Measurements from ENCODE around the gene SPRING1. TPM values are rescaled to one million over a fixed set of nuclear protein-coding genes. Genes with fewer than 3 reads are reported as not detected.

Gene SPRING1
- total and polyA plus RNA-seq, 4 donors: 6.0 to 11.7 (median 8.4) TPM

DNA sequence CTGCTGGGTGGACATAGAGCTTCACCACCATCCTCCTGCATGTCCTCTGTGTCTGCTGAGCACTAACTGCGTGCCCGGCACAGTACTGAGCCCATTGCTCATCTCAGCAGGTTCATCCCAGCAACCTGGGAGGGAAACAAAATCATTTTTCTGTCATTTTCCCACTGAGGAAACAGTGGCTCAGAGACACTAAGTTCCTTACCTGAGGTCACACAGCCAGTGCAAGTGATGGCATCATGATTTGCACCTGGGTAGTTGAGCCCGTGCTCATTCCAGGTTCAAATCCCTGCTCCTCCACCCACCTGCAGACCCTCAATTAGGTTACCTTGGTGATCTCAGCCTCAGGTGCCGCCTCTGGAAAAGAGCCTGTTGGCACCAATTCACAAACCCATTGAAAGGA is 23.6 kb upstream of the SPRING1 start:
- TF ChIP-seq, protein P1, sequence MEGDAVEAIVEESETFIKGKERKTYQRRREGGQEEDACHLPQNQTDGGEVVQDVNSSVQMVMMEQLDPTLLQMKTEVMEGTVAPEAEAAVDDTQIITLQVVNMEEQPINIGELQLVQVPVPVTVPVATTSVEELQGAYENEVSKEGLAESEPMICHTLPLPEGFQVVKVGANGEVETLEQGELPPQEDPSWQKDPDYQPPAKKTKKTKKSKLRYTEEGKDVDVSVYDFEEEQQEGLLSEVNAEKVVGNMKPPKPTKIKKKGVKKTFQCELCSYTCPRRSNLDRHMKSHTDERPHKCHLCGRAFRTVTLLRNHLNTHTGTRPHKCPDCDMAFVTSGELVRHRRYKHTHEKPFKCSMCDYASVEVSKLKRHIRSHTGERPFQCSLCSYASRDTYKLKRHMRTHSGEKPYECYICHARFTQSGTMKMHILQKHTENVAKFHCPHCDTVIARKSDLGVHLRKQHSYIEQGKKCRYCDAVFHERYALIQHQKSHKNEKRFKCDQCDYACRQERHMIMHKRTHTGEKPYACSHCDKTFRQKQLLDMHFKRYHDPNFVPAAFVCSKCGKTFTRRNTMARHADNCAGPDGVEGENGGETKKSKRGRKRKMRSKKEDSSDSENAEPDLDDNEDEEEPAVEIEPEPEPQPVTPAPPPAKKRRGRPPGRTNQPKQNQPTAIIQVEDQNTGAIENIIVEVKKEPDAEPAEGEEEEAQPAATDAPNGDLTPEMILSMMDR (IDR thresholded peaks at IDR 0.05; ENCODE audit: low read depth, low read length, missing input control): no peak
- TF ChIP-seq GABPA (IDR thresholded peaks at IDR 0.05 in 1 of 2, conservative IDR thresholded peaks at IDR 0.05 in 1 of 2) (no peak), RXRA (IDR thresholded peaks at IDR 0.05) (no peak), TAF1 (conservative IDR thresholded peaks at IDR 0.05) (no peak), FOXA1 (IDR thresholded peaks at IDR 0.05) (no peak), FOXA2 (IDR thresholded peaks at IDR 0.05) (no peak), HNF4A (conservative IDR thresholded peaks at IDR 0.05) (no peak)
- TF ChIP-seq, protein P2, sequence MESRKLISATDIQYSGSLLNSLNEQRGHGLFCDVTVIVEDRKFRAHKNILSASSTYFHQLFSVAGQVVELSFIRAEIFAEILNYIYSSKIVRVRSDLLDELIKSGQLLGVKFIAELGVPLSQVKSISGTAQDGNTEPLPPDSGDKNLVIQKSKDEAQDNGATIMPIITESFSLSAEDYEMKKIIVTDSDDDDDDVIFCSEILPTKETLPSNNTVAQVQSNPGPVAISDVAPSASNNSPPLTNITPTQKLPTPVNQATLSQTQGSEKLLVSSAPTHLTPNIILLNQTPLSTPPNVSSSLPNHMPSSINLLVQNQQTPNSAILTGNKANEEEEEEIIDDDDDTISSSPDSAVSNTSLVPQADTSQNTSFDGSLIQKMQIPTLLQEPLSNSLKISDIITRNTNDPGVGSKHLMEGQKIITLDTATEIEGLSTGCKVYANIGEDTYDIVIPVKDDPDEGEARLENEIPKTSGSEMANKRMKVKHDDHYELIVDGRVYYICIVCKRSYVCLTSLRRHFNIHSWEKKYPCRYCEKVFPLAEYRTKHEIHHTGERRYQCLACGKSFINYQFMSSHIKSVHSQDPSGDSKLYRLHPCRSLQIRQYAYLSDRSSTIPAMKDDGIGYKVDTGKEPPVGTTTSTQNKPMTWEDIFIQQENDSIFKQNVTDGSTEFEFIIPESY (IDR thresholded peaks at IDR 0.05): no peak
- TF ChIP-seq, protein P3, sequence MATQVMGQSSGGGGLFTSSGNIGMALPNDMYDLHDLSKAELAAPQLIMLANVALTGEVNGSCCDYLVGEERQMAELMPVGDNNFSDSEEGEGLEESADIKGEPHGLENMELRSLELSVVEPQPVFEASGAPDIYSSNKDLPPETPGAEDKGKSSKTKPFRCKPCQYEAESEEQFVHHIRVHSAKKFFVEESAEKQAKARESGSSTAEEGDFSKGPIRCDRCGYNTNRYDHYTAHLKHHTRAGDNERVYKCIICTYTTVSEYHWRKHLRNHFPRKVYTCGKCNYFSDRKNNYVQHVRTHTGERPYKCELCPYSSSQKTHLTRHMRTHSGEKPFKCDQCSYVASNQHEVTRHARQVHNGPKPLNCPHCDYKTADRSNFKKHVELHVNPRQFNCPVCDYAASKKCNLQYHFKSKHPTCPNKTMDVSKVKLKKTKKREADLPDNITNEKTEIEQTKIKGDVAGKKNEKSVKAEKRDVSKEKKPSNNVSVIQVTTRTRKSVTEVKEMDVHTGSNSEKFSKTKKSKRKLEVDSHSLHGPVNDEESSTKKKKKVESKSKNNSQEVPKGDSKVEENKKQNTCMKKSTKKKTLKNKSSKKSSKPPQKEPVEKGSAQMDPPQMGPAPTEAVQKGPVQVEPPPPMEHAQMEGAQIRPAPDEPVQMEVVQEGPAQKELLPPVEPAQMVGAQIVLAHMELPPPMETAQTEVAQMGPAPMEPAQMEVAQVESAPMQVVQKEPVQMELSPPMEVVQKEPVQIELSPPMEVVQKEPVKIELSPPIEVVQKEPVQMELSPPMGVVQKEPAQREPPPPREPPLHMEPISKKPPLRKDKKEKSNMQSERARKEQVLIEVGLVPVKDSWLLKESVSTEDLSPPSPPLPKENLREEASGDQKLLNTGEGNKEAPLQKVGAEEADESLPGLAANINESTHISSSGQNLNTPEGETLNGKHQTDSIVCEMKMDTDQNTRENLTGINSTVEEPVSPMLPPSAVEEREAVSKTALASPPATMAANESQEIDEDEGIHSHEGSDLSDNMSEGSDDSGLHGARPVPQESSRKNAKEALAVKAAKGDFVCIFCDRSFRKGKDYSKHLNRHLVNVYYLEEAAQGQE (IDR thresholded peaks at IDR 0.05): no peak
- TF ChIP-seq, protein P4, sequence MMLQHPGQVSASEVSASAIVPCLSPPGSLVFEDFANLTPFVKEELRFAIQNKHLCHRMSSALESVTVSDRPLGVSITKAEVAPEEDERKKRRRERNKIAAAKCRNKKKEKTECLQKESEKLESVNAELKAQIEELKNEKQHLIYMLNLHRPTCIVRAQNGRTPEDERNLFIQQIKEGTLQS (IDR thresholded peaks at IDR 0.05): no peak
- no peaks in the 10 kb centered on the region for H3K27me3 ChIP-seq (ENCODE audit: control insufficient read depth in 4 of 4, insufficient read depth in 4 of 4, low read length in 3 of 4)
- no peaks in the 10 kb centered on the region for H3K36me3 ChIP-seq (ENCODE audit: control insufficient read depth in 4 of 4, insufficient read depth in 3 of 4, low read depth in 1 of 4, low read length in 3 of 4)
- H3K9ac ChIP-seq (ENCODE audit: low read depth in 1 of 2, low read length in 2 of 2): no peak overlapping the region
- H3K4me1 ChIP-seq (ENCODE audit: control insufficient read depth in 4 of 4, insufficient read depth in 4 of 4, low read length in 3 of 4): no peaks in the 10 kb centered on the region
- no peak for DNase-seq (ENCODE audit: low spot score)
- H3K27ac ChIP-seq (ENCODE audit: low read depth in 1 of 2, low read length in 2 of 2): no peak overlapping the region
- WGBS: 95% methylated on average over 4 of the region's 4 CpGs
- H3K4me3 ChIP-seq (ENCODE audit: low read depth in 1 of 3, low read length in 3 of 3): no peak overlapping the region
- no peaks in the 10 kb centered on the region for H3K9me3 ChIP-seq (ENCODE audit: control insufficient read depth in 4 of 4, low read length in 3 of 4)

DNA sequence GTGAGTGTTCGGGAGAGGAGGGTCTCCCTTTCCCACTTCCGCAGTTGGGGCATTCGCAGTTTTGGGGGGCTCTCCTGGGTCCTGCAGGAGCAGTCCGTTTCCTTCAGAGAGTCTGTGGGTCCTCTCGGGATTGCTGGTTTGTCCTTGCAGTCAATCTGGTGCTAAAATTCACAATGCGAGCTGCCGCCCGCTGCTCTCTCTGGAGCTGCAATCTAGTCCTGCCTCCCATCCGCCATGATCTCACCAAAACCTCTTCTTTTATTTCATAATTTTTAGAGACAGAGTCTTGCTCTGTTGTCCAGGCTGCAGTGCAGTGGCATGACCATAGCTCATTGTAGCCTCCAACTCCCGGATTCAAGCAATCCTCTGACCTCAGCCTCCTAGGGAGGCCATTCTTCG is 22.8 kb upstream of the SPRING1 start:
- WGBS: 91% methylated on average over 11 of the region's 11 CpGs
- no peak for TF ChIP-seq JUND (IDR thresholded peaks at IDR 0.05)
- TF ChIP-seq FOXA1 (IDR thresholded peaks at IDR 0.05): no peak
- TF ChIP-seq SP1 (IDR thresholded peaks at IDR 0.05): no peak
- TF ChIP-seq HNF4G (IDR thresholded peaks at IDR 0.05): no peak
- TF ChIP-seq TAF1 (conservative IDR thresholded peaks at IDR 0.05): no peak
- no peak for TF ChIP-seq NR2F2 (IDR thresholded peaks at IDR 0.05)
- TF ChIP-seq, protein P4 (IDR thresholded peaks at IDR 0.05): no peak
- TF ChIP-seq, protein P2 (IDR thresholded peaks at IDR 0.05): no peak
- no peak for TF ChIP-seq HNF4A (conservative IDR thresholded peaks at IDR 0.05)

More for the DNA sequence above, 22.8 kb upstream of the SPRING1 start:
- Histone ChIP-seq H3K27ac (ENCODE audit: low read depth in 1 of 2, low read length in 2 of 2) (no peak overlapping the region), H3K27me3 (ENCODE audit: control insufficient read depth in 4 of 4, insufficient read depth in 4 of 4, low read length in 3 of 4) (no peaks in the 10 kb centered on the region), H3K4me1 (ENCODE audit: control insufficient read depth in 4 of 4, insufficient read depth in 4 of 4, low read length in 3 of 4) (no peaks in the 10 kb centered on the region), H3K9me3 (ENCODE audit: control insufficient read depth in 4 of 4, low read length in 3 of 4) (no peaks in the 10 kb centered on the region), H3K9ac (ENCODE audit: low read depth in 1 of 2, low read length in 2 of 2) (no peak overlapping the region), H3K36me3 (ENCODE audit: control insufficient read depth in 4 of 4, insufficient read depth in 3 of 4, low read depth in 1 of 4, low read length in 3 of 4) (no peaks in the 10 kb centered on the region), H3K4me3 (ENCODE audit: low read depth in 1 of 3, low read length in 3 of 3) (no peak overlapping the region)
- DNase-seq (ENCODE audit: low spot score): no peak
